ENCODE data around the gene EDDM3A. TPM values are rescaled to one million over a fixed set of nuclear protein-coding genes. Genes with fewer than 3 reads are reported as not detected.

EDDM3A gene
- not detected in 2 replicates for polyA plus RNA-seq (2012; rRNA removed)
- polyA plus RNA-seq (2012; cell fraction: cytosol; rRNA removed), result not detected in 2 replicates
- not detected in 2 replicates for polyA plus RNA-seq (2012; cell fraction: nucleus; rRNA removed)

DNA sequence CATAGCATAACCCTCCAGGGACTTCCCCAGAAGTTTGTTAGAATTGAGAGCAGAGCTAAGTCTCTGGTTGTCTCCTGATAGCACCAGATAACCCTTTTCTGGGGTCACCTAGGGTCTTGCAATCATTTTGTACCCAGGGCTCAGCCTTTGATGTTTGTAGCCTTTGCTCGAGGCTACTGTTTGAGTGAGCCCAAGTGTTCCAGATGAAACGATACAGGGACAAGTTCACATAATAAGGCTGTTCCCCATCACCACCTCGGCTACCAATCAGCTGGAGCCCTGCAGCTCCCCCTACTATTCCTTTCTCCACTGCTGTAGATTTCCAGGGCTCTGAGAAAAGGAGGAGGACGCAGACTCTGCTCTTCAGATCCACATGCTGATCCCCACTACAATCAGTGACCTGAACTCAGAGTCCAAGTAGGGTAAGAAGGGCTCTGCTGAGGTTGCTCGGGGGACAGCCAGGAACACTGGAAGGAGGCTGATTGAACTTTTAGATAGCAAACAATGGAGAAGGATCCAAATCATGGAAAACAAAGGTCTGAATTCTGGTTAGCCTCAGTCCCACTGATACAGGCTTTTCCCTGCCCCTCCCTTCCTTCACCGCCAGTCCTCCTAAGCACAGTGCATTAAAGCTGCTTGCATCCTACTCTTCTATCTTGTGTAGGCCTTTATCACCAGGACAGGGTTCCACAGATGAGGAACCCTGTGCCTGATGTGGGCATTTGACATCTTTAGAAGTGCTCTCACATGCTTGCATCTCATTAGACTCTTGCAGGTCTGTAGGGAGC, at the start of gene EDDM3A:
TSS of gene EDDM3A (plus strand) at position 317 of the 788 bp plus-strand sequence. CDS start 1,694 bp downstream, outside the sequence.
- Histone ChIP-seq H3K4me1 (ENCODE audit: control insufficient read depth in 1 of 2, insufficient read depth in 2 of 2, low read depth in 1 of 2, low read length in 1 of 2) (no peaks in the 10 kb centered on the region), H3K9me3 (no peaks in the 10 kb centered on the region), H3K4me3 (ENCODE audit: low read depth in 2 of 2, low read length in 1 of 2) (no peak within 1 kb of the TSS), H3K79me2 (ENCODE audit: insufficient read depth) (no peaks in the 10 kb centered on the region), H3K4me2 (no peak within 1 kb of the TSS), H3K27me3 (ENCODE audit: insufficient read depth) (no peaks in the 10 kb centered on the region; the same call in 1 of the 2 replicates), H4K20me1 (ENCODE audit: insufficient read depth) (no peaks in the 10 kb centered on the region), H2AFZ (ENCODE audit: low read depth) (no peak within 1 kb of the TSS), H3K9ac (no peak within 1 kb of the TSS), H3K36me3 (replicated peaks in 1 of 2; ENCODE audit: control insufficient read depth in 1 of 2, insufficient read depth in 2 of 2, low read length in 1 of 2) (no peaks in the 10 kb centered on the region), H3K9me2 (no peaks in the 10 kb centered on the region), H3F3A (replicated peaks; ENCODE audit: insufficient read depth) (no peaks in the 10 kb centered on the region), H3K27ac (ENCODE audit: low read depth in 2 of 2, low read length in 1 of 2) (no peak within 1 kb of the TSS)
- DNase-seq, result no peak
- TF ChIP-seq TAF1 (IDR thresholded peaks at IDR 0.05; ENCODE audit: borderline replicate concordance, low read depth, low read length) (no peak), YY1 (IDR thresholded peaks at IDR 0.05; ENCODE audit: low read depth) (no peak), ELF1 (IDR thresholded peaks at IDR 0.05) (no peak), RAD21 (IDR thresholded peaks at IDR 0.05; ENCODE audit: low read length) (no peak), GABPA (IDR thresholded peaks at IDR 0.05; ENCODE audit: low read depth) (no peak), FOXM1 (IDR thresholded peaks at IDR 0.05; ENCODE audit: low read depth) (no peak), RXRA (IDR thresholded peaks at IDR 0.05; ENCODE audit: borderline replicate concordance, low read depth) (no peak), GATA2 (CRISPR knock-in tag; IDR thresholded peaks at IDR 0.05) (no peak), ZBTB33 (IDR thresholded peaks at IDR 0.05; ENCODE audit: borderline replicate concordance, low read depth) (no peak), RFX5 (IDR thresholded peaks at IDR 0.05; ENCODE audit: low read length) (no peak)
- TF ChIP-seq, protein P1, sequence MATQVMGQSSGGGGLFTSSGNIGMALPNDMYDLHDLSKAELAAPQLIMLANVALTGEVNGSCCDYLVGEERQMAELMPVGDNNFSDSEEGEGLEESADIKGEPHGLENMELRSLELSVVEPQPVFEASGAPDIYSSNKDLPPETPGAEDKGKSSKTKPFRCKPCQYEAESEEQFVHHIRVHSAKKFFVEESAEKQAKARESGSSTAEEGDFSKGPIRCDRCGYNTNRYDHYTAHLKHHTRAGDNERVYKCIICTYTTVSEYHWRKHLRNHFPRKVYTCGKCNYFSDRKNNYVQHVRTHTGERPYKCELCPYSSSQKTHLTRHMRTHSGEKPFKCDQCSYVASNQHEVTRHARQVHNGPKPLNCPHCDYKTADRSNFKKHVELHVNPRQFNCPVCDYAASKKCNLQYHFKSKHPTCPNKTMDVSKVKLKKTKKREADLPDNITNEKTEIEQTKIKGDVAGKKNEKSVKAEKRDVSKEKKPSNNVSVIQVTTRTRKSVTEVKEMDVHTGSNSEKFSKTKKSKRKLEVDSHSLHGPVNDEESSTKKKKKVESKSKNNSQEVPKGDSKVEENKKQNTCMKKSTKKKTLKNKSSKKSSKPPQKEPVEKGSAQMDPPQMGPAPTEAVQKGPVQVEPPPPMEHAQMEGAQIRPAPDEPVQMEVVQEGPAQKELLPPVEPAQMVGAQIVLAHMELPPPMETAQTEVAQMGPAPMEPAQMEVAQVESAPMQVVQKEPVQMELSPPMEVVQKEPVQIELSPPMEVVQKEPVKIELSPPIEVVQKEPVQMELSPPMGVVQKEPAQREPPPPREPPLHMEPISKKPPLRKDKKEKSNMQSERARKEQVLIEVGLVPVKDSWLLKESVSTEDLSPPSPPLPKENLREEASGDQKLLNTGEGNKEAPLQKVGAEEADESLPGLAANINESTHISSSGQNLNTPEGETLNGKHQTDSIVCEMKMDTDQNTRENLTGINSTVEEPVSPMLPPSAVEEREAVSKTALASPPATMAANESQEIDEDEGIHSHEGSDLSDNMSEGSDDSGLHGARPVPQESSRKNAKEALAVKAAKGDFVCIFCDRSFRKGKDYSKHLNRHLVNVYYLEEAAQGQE (IDR thresholded peaks at IDR 0.05; ENCODE audit: low read depth, low read length), result no peak
- TF ChIP-seq, protein P2, sequence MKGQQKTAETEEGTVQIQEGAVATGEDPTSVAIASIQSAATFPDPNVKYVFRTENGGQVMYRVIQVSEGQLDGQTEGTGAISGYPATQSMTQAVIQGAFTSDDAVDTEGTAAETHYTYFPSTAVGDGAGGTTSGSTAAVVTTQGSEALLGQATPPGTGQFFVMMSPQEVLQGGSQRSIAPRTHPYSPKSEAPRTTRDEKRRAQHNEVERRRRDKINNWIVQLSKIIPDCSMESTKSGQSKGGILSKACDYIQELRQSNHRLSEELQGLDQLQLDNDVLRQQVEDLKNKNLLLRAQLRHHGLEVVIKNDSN (IDR thresholded peaks at IDR 0.05; ENCODE audit: borderline replicate concordance, low read depth), result no peak
- ChIA-PET CTCF (interaction anchor here (1.4 kb wide), 1 partner anchor 55 kb away, joined by 3 read pairs; no protein-coding TSS in a partner anchor), POLR2A (no interaction called here)
- WGBS (ENCODE audit: low lambda C conversion rate), result 25% methylated on average over 6 of the region's 6 CpGs
